ENCODE measurements around the gene MDM1. TPM values are rescaled to one million over a fixed set of nuclear protein-coding genes. Genes with fewer than 3 reads are reported as not detected.

The MDM1 gene
- total RNA-seq, 1 donor from 2014 or later = 23.2 TPM

DNA sequence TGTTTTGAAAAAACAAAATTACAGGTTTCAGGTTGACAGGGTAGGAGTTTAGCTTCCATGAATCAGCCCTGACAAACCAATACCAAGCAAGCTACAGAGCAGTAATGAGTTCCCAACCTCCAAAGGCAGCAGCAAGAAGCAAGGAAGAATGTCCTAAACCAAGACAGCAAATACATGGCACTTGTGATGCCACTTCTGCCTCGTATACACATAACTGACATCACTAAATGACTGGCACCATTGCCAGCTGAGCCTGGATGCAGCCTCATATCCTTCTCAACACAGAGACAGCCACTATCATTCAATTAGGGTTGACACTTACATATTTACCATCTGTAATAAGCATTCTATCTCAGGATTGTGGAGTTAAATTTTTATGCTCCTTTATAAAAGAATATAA lies 35.0 kb upstream of the MDM1 start:
- no peak for DNase-seq
- Mint-ChIP-seq H3K4me1 (peaks cover 62% of the 10 kb centered on the region), H3K9me3 (peaks cover 6% of the 10 kb centered on the region), H3K27ac (peak overlapping the region; percentile 88), H3K27me3 (no peaks in the 10 kb centered on the region), H3K4me3 (peak overlapping the region; percentile 57), H3K36me3 (ENCODE audit: low read depth) (no peaks in the 10 kb centered on the region)
- intact Hi-C loops (cut with micrococcal nuclease) = loop anchor here (5.0 kb wide), 1 partner anchor 230 kb away; no protein-coding TSS in a partner anchor

- Mint-ChIP-seq H3K4me3 (peak overlapping the region; percentile 83), H3K27me3 (no peaks in the 10 kb centered on the region), H3K4me1 (peaks cover 56% of the 10 kb centered on the region), H3K36me3 (ENCODE audit: low read depth) (no peaks in the 10 kb centered on the region), H3K9me3 (peaks cover 6% of the 10 kb centered on the region), H3K27ac (peak overlapping the region; percentile 95)
- intact Hi-C loops (cut with micrococcal nuclease) = loop anchor here (1.0 to 5.0 kb wide), 10 partner anchors 9 to 444 kb away; partner anchors contain the start of genes MDM1, MDM2 and NUP107
- DNase-seq = peak; percentile 95
These were observed 32.9 kb upstream of the MDM1 start for GRCh38 chr12:68364893-68365725.

- Mint-ChIP-seq H3K4me3 (peak overlapping the region; percentile 12), H3K9me3 (peaks cover 6% of the 10 kb centered on the region), H3K4me1 (peaks cover 59% of the 10 kb centered on the region), H3K27ac (peak overlapping the region; percentile 95), H3K27me3 (no peaks in the 10 kb centered on the region), H3K36me3 (ENCODE audit: low read depth) (no peaks in the 10 kb centered on the region)
- DNase-seq = no peak
- intact Hi-C loops (cut with micrococcal nuclease) = loop anchor here (2.0 kb wide), 3 partner anchors 276 to 444 kb away; partner anchors contain the start of genes MDM2 and NUP107
These were observed 32.2 kb upstream of the MDM1 start for GRCh38 chr12:68364328-68364727.

GRCh38 chr12:68361953-68362352 lies 29.8 kb upstream of the MDM1 start:
- intact Hi-C loops (cut with micrococcal nuclease) = no loop called here
- H3K36me3 Mint-ChIP-seq (ENCODE audit: low read depth) = no peaks in the 10 kb centered on the region

DNA sequence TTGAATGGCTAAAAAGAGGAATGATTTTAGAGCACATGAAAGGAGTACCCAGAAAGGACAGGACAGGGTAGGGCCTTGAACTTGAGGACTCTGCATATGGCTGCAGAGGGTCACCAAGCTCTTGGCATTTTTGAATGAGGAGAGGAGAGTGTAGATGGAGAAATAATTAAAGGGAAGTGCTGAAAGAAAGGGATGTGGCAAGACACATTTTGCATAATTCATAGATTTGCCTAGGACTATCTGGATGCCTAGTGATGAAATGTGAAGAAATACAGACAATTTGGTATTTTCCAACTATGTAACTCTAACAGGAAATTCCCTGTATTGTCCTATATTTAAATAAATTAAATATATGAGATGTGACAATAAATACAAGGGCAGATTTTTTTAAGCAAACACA lies 27.5 kb upstream of the MDM1 start:
- Mint-ChIP-seq H3K27me3 (peaks cover 2% of the 10 kb centered on the region), H3K4me1 (peaks cover 32% of the 10 kb centered on the region), H3K36me3 (ENCODE audit: low read depth) (no peaks in the 10 kb centered on the region), H3K4me3 (no peak overlapping the region), H3K9me3 (peaks cover 6% of the 10 kb centered on the region), H3K27ac (no peak overlapping the region)
- DNase-seq = no peak
- intact Hi-C loops (cut with micrococcal nuclease) = no loop called here

More at GRCh38 chr12:68361953-68362352, 29.8 kb upstream of the MDM1 start:
- Mint-ChIP-seq H3K27ac (no peak overlapping the region), H3K27me3 (no peaks in the 10 kb centered on the region), H3K4me1 (peaks cover 50% of the 10 kb centered on the region), H3K9me3 (peaks cover 6% of the 10 kb centered on the region), H3K4me3 (no peak overlapping the region)
- no peak for DNase-seq

- H3K36me3 Mint-ChIP-seq (ENCODE audit: low read depth) = no peaks in the 10 kb centered on the region
- peak; percentile 92 for DNase-seq
- H3K27me3 Mint-ChIP-seq = peaks cover 2% of the 10 kb centered on the region
- no peak overlapping the region for H3K4me3 Mint-ChIP-seq
- intact Hi-C loops (cut with micrococcal nuclease) = no loop called here
- no peak overlapping the region for H3K27ac Mint-ChIP-seq
- H3K9me3 Mint-ChIP-seq = peaks cover 6% of the 10 kb centered on the region
- peaks cover 25% of the 10 kb centered on the region for H3K4me1 Mint-ChIP-seq
These were observed 26.6 kb upstream of the MDM1 start for GRCh38 chr12:68358532-68359485.

DNA sequence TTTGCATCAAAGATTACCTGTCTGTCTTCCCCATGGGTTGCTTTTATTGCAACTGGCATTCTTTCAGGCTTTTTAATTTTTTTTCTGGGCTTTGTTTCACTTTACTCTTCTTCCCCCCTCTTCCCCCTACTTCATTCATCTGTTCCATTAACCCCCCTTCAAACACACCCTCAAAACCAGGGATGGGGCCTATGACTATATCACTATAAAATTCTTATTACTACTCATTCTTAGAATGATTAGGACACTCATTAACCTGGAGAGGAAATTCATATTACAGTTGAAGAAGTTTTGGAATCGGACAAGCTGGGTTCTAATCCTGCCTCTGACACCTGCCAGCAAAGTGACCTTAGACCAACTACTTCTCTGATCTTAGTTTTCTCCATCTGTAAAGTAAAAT lies 24.8 kb upstream of the MDM1 start:
- H3K9me3 Mint-ChIP-seq = no peaks in the 10 kb centered on the region
- no peak for DNase-seq
- H3K27me3 Mint-ChIP-seq = peaks cover 5% of the 10 kb centered on the region
- peaks cover 15% of the 10 kb centered on the region for H3K4me1 Mint-ChIP-seq
- H3K36me3 Mint-ChIP-seq (ENCODE audit: low read depth) = no peaks in the 10 kb centered on the region
- H3K4me3 Mint-ChIP-seq = no peak overlapping the region
- H3K27ac Mint-ChIP-seq = no peak overlapping the region
- intact Hi-C loops (cut with micrococcal nuclease) = no loop called here

DNA sequence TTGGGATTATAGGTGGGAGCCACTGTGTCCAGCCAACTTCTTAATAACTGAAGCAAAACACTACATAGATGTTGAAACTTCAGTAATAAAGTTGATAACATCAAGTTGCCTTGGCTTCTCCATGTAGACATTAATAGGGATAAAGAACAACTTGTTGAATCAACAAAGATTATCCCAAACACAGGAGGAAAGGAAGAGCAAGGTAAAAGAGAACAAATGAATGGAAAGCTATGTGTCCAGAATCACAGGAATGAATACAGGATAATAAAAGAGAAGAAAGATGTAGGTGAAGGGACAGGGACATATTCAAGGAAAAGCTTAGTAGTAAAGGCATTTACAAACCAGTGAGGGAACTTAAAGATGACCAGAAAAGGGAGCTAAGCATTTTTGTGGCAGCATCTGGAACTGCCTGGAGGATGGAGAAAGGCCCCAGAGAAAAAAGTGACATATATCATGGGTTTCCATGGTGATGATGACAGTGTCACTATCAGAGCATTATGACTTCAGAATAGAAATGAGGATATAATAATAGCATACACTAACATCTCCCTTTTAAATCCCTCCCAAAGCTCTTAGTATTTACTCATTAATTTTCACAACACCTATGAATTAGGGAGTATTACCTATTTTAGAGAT lies 24.0 kb upstream of the MDM1 start:
- intact Hi-C loops (cut with micrococcal nuclease) = no loop called here
- no peak for DNase-seq
- peaks cover 5% of the 10 kb centered on the region for H3K27me3 Mint-ChIP-seq
- H3K4me3 Mint-ChIP-seq = no peak overlapping the region
- H3K36me3 Mint-ChIP-seq (ENCODE audit: low read depth) = no peaks in the 10 kb centered on the region
- no peaks in the 10 kb centered on the region for H3K9me3 Mint-ChIP-seq
- no peak overlapping the region for H3K27ac Mint-ChIP-seq
- H3K4me1 Mint-ChIP-seq = peaks cover 15% of the 10 kb centered on the region

DNA sequence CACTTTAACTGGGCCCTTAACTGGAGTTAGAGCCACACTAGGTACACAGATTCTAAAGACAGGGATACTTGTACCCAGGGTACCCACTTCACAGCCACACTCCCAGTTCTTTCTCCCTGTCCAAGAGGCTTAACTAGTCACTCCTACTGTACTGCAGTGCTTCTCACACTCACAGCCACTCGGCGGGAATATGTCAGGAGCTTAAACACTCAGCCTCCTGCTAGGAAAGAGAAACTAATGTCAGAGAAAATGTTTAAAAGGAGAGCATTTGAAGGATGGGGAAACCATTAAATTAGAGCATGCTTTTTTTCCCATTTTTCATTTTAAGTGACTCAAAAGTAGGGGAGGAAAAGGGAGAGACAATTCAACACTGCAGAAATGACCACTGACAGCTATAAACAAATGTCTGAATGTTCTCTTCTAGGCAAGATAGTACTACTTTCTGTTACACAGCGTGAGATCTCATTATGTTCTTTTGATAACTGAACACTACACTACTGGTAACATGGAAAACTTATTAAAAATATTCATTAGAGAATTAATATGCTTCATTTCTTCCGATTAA lies 22.9 kb upstream of the MDM1 start:
- intact Hi-C loops (cut with micrococcal nuclease) = no loop called here
- Mint-ChIP-seq H3K27ac (no peak overlapping the region), H3K4me1 (peaks cover 14% of the 10 kb centered on the region), H3K27me3 (peaks cover 5% of the 10 kb centered on the region), H3K4me3 (no peak overlapping the region), H3K9me3 (no peaks in the 10 kb centered on the region), H3K36me3 (ENCODE audit: low read depth) (no peaks in the 10 kb centered on the region)
- DNase-seq = no peak

DNA sequence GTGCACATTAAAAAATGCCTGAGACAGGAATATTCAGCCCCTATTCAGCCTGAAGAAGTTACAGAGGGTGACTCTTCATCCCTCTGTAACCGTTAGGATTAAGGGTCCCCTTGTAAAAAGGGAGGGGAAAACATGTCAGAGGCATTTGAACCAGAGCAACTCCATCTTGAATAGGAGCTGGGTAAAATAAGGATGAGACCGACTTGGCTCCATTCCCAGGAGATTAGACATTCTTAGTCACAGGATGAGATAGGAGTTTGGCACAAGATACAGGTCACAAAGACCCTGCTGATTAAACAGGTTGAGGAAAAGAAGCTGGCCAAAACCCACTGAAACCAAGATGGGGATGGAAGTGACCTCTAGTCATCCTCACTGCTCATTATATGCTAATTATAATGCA lies 19.9 kb upstream of the MDM1 start:
- Mint-ChIP-seq H3K4me3 (no peak overlapping the region), H3K36me3 (ENCODE audit: low read depth) (no peaks in the 10 kb centered on the region), H3K4me1 (no peaks in the 10 kb centered on the region), H3K27ac (no peak overlapping the region), H3K27me3 (peaks cover 9% of the 10 kb centered on the region), H3K9me3 (no peaks in the 10 kb centered on the region)
- intact Hi-C loops (cut with micrococcal nuclease) = no loop called here
- DNase-seq = no peak

DNA sequence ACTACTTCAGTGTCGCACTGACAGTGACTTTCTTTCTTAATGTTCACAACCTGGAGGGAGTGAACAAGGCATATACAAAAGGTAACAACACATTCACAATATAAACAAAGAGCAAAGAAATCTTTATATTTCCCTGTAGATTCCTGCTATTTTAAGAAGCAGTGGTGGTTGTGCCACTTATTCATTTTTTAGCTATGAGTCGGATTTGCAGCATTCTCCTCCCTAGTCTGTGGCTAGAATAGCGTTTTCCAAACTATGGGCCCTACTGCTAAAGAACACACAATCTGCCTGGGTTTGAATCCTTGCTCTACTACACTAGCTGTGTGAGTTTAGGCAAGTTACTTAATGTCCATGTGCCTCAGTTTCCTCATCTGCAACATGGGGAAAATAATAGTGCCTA lies 18.6 kb upstream of the MDM1 start:
- Mint-ChIP-seq H3K27ac (no peak overlapping the region), H3K27me3 (peaks cover 7% of the 10 kb centered on the region), H3K4me1 (peaks cover 4% of the 10 kb centered on the region), H3K36me3 (ENCODE audit: low read depth) (no peaks in the 10 kb centered on the region), H3K4me3 (no peak overlapping the region), H3K9me3 (peaks cover 1% of the 10 kb centered on the region)
- no peak for DNase-seq
- intact Hi-C loops (cut with micrococcal nuclease) = no loop called here

DNA sequence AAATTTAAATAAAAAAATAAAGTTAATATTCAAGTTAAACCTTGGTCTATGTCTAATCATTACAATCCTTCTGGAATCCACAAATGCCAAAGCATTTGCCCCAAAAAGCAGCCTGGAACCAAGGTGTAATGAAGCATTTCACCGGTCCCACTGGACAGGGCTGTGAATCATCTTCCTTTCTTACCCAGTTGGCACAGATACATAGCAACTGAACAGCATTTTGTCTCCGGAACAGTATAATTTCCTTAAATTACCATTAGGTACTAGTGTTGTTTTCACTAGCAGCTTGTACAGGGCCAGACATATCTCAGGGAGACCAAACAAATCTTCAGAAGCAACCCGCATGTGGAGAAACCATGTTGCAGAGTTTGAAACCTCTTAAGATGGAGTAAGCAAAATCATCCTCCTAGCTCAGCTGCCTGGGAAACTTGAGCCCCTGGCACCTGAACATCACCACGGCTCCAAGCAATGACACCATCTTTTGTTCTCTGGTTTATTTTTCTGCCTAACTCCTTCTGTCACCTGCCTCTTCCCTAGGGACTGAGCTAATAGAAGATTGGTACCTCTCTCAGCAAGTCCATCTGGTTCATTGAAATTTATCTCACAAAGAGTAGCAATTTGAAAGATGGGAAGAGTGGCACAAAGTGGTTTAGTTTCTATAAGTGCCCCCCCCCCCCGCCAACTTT lies 17.9 kb upstream of the MDM1 start:
- intact Hi-C loops (cut with micrococcal nuclease) = no loop called here
- peaks cover 8% of the 10 kb centered on the region for H3K27me3 Mint-ChIP-seq

GRCh38 chr12:68349220-68349621 lies 17.1 kb upstream of the MDM1 start:
- Mint-ChIP-seq H3K36me3 (ENCODE audit: low read depth) (no peaks in the 10 kb centered on the region), H3K27ac (no peak overlapping the region), H3K27me3 (peaks cover 14% of the 10 kb centered on the region), H3K4me1 (peaks cover 7% of the 10 kb centered on the region), H3K9me3 (peaks cover 5% of the 10 kb centered on the region), H3K4me3 (no peak overlapping the region)
- no peak for DNase-seq
- intact Hi-C loops (cut with micrococcal nuclease) = no loop called here

More for the DNA sequence above, 17.9 kb upstream of the MDM1 start:
- Mint-ChIP-seq H3K9me3 (peaks cover 5% of the 10 kb centered on the region), H3K36me3 (ENCODE audit: low read depth) (no peaks in the 10 kb centered on the region), H3K4me1 (peaks cover 7% of the 10 kb centered on the region), H3K4me3 (no peak overlapping the region), H3K27ac (no peak overlapping the region)
- no peak for DNase-seq

All from activated CD4-positive, alpha-beta T cell treated with anti-CD3 and anti-CD28 coated beads, Interleukin-2, amount 10 ng/mL, durations not matched to agents 24 days and 14 days (primary cell).